Gastrocnemius medialis (tissue), 4 donors: ENCODE measurements around the gene NOD1. TPM values are rescaled to one million over a fixed set of nuclear protein-coding genes. Genes with fewer than 3 reads are reported as not detected.
"Not testable (repeated sequence)": the region's sequence is repeated elsewhere in the genome, so short reads cannot be mapped to it uniquely, and the experiment has no call there.

Experiments
- ATAC-seq, 2 donors: fragments of 150-250 bp; one replicate each; pipeline ENCODE4 v1.9.1; 2016
- DNase-seq, 2 donors: peaks; one replicate each; pipeline ENCODE4 v3.0.0-alpha.2; 2019
- H3K27ac ChIP-seq, 4 donors: fragments of 200-600 bp; sonication (generic); 1 replicate in 1 of 4; 2 replicates in 3 of 4; pipeline ENCODE4 v1.5.1; 2016 to 2018; ENCODE audit warnings: mild to moderate bottlenecking in 2 of 4, moderate library complexity in 1 of 4
- H3K27me3 ChIP-seq, 3 donors: fragments of 200-600 bp; sonication (generic) in 2 of 3; 1 replicate in 1 of 3; 2 replicates in 2 of 3; pipeline versions ENCODE4 v1.5.1 to v1.6.0; 2016 to 2019; ENCODE audit warnings: mild to moderate bottlenecking in 1 of 3, moderate library complexity in 1 of 3
- H3K36me3 ChIP-seq, 2 donors: fragments of 200-600 bp; sonication (generic) in 1 of 2; one replicate each; pipeline ENCODE4 v1.5.1; 2017 to 2018
- H3K4me1 ChIP-seq, 2 donors: fragments of 200-600 bp; sonication (generic) in 1 of 2; one replicate each; pipeline ENCODE4 v1.5.1; 2016 to 2017; ENCODE audit warnings: mild to moderate bottlenecking in 2 of 2
- H3K4me3 ChIP-seq, 4 donors: fragments of 200-600 bp; sonication (generic) in 3 of 4; 1 replicate in 1 of 4; 2 replicates in 3 of 4; pipeline ENCODE4 v1.5.1; 2016 to 2019; ENCODE audit warnings: mild to moderate bottlenecking in 2 of 4
- H3K9me3 ChIP-seq, 3 donors: fragments of 200-600 bp; sonication (generic) in 2 of 3; 1 replicate in 1 of 3; 2 replicates in 2 of 3; pipeline ENCODE4 v1.5.1; 2016 to 2019
- CTCF ChIP-seq, 5 experiments: fragments of 450-650 bp in 3 of 5; fragments of 200-600 bp in 2 of 5; sonication (generic) in 2 of 5; IDR thresholded peaks in 4 of 5; conservative IDR thresholded peaks in 1 of 5; 1 replicate in 4 of 5; 2 replicates in 1 of 5; pipeline ENCODE4 v1.5.1; 2016 to 2019; ENCODE audit warnings: antibody characterized with exemption in 5 of 5, mild to moderate bottlenecking in 3 of 5, moderate library complexity in 3 of 5
- POLR2A ChIP-seq, 2 donors: fragments of 450-650 bp; IDR thresholded peaks; one replicate each; pipeline ENCODE4 v1.6.1; 2017; ENCODE audit warnings: antibody characterized with exemption in 2 of 2, mild to moderate bottlenecking in 2 of 2, moderate library complexity in 2 of 2
- in situ Hi-C, 4 donors: fragments of 200-750 bp; cut with MboI; loops; one replicate each; pipeline versions ENCODE4 v1.15.0 to v1.8.0; 2017; ENCODE audit warnings: low sequenced_read_pairs in 4 of 4
- intact Hi-C: fragments of 100-400 bp; cut with DNase I; formaldehyde crosslinking; loops from one replicate; pipeline ENCODE4 v1.15.1; 2023; ENCODE audit warnings: low total_unique reads
- total RNA-seq, 4 donors: library from RNA; depleted of rRNA; stranded (reverse); fragments of >200 nt; gene quantifications; one replicate each; pipeline versions ENCODE4 v1.1.0 to v1.2.3, GENCODE V29; 2016

The NOD1 gene
- total RNA-seq, 4 donors from 2014 or later, result 2.3 to 4.6 (median 3.6) TPM

GRCh38 chr7:30421647-30422196, 56.9 kb downstream of the NOD1 start:
- intact Hi-C loops, result no loop called here
- no peaks in the 10 kb centered on the region for H3K9me3 ChIP-seq
- H3K4me3 ChIP-seq, result no peak overlapping the region
- peaks cover 0 to 9% of the 10 kb centered on the region in 2 donors for H3K36me3 ChIP-seq
- no peak for TF ChIP-seq CTCF (IDR thresholded peaks at IDR 0.05 in 4 of 5, conservative IDR thresholded peaks at IDR 0.05 in 1 of 5)
- no peak for TF ChIP-seq POLR2A (IDR thresholded peaks at IDR 0.05)
- no peaks in the 10 kb centered on the region for H3K27me3 ChIP-seq
- in situ Hi-C loops, result no loop called here
- H3K4me1 ChIP-seq, result no peaks in the 10 kb centered on the region
- DNase-seq (no peak), ATAC-seq (no peak)
- no peak overlapping the region for H3K27ac ChIP-seq

GRCh38 chr7:30420662-30421061, 57.9 kb downstream of the NOD1 start:
- Histone ChIP-seq H3K4me3 (no peak overlapping the region), H3K27ac (no peak overlapping the region), H3K36me3 (peaks cover 0 to 9% of the 10 kb centered on the region in 2 donors), H3K9me3 (no peaks in the 10 kb centered on the region), H3K27me3 (no peaks in the 10 kb centered on the region), H3K4me1 (no peaks in the 10 kb centered on the region)
- DNase-seq, result no peak
- intact Hi-C loops, result no loop called here
- no peak for ATAC-seq
- no peak for TF ChIP-seq CTCF (IDR thresholded peaks at IDR 0.05 in 4 of 5, conservative IDR thresholded peaks at IDR 0.05 in 1 of 5)
- no peak for TF ChIP-seq POLR2A (IDR thresholded peaks at IDR 0.05)
- in situ Hi-C loops, result no loop called here

- ATAC-seq, intact Hi-C loops, in situ Hi-C loops: not testable (repeated sequence)
These were observed 58.5 kb downstream of the NOD1 start for GRCh38 chr7:30420080-30420479.

GRCh38 chr7:30413864-30414263, 64.7 kb downstream of the NOD1 start:
- no peaks in the 10 kb centered on the region for H3K27me3 ChIP-seq
- ATAC-seq (no peak), DNase-seq (no peak)
- H3K4me3 ChIP-seq, result no peak overlapping the region
- in situ Hi-C loops, result loop anchor here (5.0 kb wide), 3 partner anchors 137 to 252 kb away; no protein-coding TSS in a partner anchor
- no peak overlapping the region for H3K27ac ChIP-seq
- no peaks in the 10 kb centered on the region for H3K36me3 ChIP-seq
- no peaks in the 10 kb centered on the region for H3K9me3 ChIP-seq
- intact Hi-C loops, result loop anchor here (1.0 to 2.0 kb wide), 2 partner anchors 138 to 249 kb away; no protein-coding TSS in a partner anchor
- peaks cover 0 to 3% of the 10 kb centered on the region in 2 donors for H3K4me1 ChIP-seq
- no peak for TF ChIP-seq CTCF (IDR thresholded peaks at IDR 0.05 in 4 of 5, conservative IDR thresholded peaks at IDR 0.05 in 1 of 5)
- no peak for TF ChIP-seq POLR2A (IDR thresholded peaks at IDR 0.05)

More at GRCh38 chr7:30420080-30420479, 58.5 kb downstream of the NOD1 start:
- H3K27me3 ChIP-seq, H3K36me3 ChIP-seq, H3K27ac ChIP-seq, H3K4me3 ChIP-seq, DNase-seq, H3K4me1 ChIP-seq, H3K9me3 ChIP-seq: not testable (repeated sequence)

- H3K36me3 ChIP-seq, result no peaks in the 10 kb centered on the region
- DNase-seq, result peak in 1 of 2 donors; percentile 47
- no peaks in the 10 kb centered on the region for H3K9me3 ChIP-seq
- H3K4me1 ChIP-seq, result peaks cover 0 to 3% of the 10 kb centered on the region in 2 donors
- TF ChIP-seq POLR2A (IDR thresholded peaks at IDR 0.05), result no peak
- TF ChIP-seq CTCF (IDR thresholded peaks at IDR 0.05 in 4 of 5, conservative IDR thresholded peaks at IDR 0.05 in 1 of 5), result peak; percentile 48 to 74 (median 62)
- peak; percentile 94 to 97 for ATAC-seq
- intact Hi-C loops, result loop anchor here (1.0 to 2.0 kb wide), 2 partner anchors 137 to 248 kb away; no protein-coding TSS in a partner anchor
- H3K27me3 ChIP-seq, result no peaks in the 10 kb centered on the region
- in situ Hi-C loops, result loop anchor here (5.0 kb wide), 3 partner anchors 136 to 251 kb away; no protein-coding TSS in a partner anchor
- no peak overlapping the region for H3K4me3 ChIP-seq
- H3K27ac ChIP-seq, result no peak overlapping the region
These were observed 65.6 kb downstream of the NOD1 start for GRCh38 chr7:30412782-30413504.
